GM12878 (cell line): Measurements from ENCODE around the gene SPAG17. TPM values are rescaled to one million over a fixed set of nuclear protein-coding genes. Genes with fewer than 3 reads are reported as not detected.
A peak's percentile ranks its signal among the peaks of the same experiment; 100 is the strongest.

Experiments
- ATAC-seq: fragments of 200-7000 bp; cut with Tn5 transposase; 3 replicates; pipeline ENCODE4 v1.9.1; 2020; ENCODE audit warnings: mild to moderate bottlenecking, moderate library complexity
- BruUV-seq: library from RNA; stranded (reverse); fragments of 400-500 nt; replicated peaks from 2 replicates; lab custom pipeline; 2021; lab: Mats Ljungman, UMichigan
- CTCF ChIA-PET: fragments of 300-600 bp; sonication (Branson Sonifier 250); formaldehyde crosslinking; extraction: SDS; loops from one replicate; lab custom pipeline; 2021; ENCODE audit warnings: inconsistent platforms; lab: Yijun Ruan, JAX
- POLR2A ChIA-PET: fragments of 350-600 bp; formaldehyde crosslinking; extraction: SDS; loops from one replicate; lab custom pipeline; 2021; ENCODE audit warnings: inconsistent platforms; lab: Charles Lee
- RAD21 ChIA-PET: fragments of 300-600 bp; sonication (Branson Sonifier 250); formaldehyde crosslinking; loops from one replicate; lab custom pipeline; 2023; ENCODE audit warnings: antibody characterized with exemption; ENCODE audit not compliant: unreplicated experiment; lab: Charles Lee
- SMC1A ChIA-PET: fragments of 300-600 bp; sonication (Branson Sonifier 250); formaldehyde crosslinking; loops from one replicate; lab custom pipeline; 2023; ENCODE audit not compliant: unreplicated experiment, uncharacterized antibody; lab: Charles Lee
- DNase-seq: peaks from one replicate; pipeline ENCODE4 v3.0.0-alpha.2; 2011; ENCODE audit warnings: low read depth, low spot score
- FAIRE-seq: peaks from 3 replicates; lab custom pipeline; 2011; peaks lifted over from hg19 to GRCh38; lab: Jason Lieb, UNC
- H2AFZ ChIP-seq: 2 replicates; pipeline ENCODE4 v1.6.0; 2011; ENCODE audit warnings: low read depth, low read length, control low read depth; ENCODE audit not compliant: control insufficient read depth
- H3K27ac ChIP-seq: 2 replicates; pipeline ENCODE4 v1.5.1; 2011; ENCODE audit warnings: control low read depth; ENCODE audit not compliant: control insufficient read depth, insufficient read depth
- H3K27me3 ChIP-seq, 2 experiments: replicated peaks in 1 of 2; 2 replicates each; pipeline versions ENCODE4 v1.6.0 to v1.6.1; 2011; ENCODE audit warnings: low read length in 1 of 2; ENCODE audit not compliant: control insufficient read depth in 2 of 2, insufficient read depth in 2 of 2
- H3K36me3 ChIP-seq, 2 experiments: 2 replicates each; pipeline ENCODE4 v1.5.1; 2011; ENCODE audit warnings: low read length in 1 of 2; ENCODE audit not compliant: control insufficient read depth in 2 of 2, insufficient read depth in 2 of 2
- H3K4me1 ChIP-seq: 2 replicates; pipeline ENCODE4 v1.6.1; 2011; ENCODE audit warnings: mild to moderate bottlenecking, low read length, moderate library complexity, mixed read lengths; ENCODE audit not compliant: control insufficient read depth, insufficient read depth
- H3K4me2 ChIP-seq: 2 replicates; pipeline ENCODE4 v1.6.0; 2011; ENCODE audit warnings: control low read depth; ENCODE audit not compliant: control insufficient read depth, insufficient read depth
- H3K4me3 ChIP-seq: fragments of 200-600 bp; sonication (generic); 2 replicates; pipeline ENCODE4 v1.5.1; 2016
- H3K79me2 ChIP-seq: 2 replicates; pipeline ENCODE4 v1.6.0; 2011; ENCODE audit warnings: low read length; ENCODE audit not compliant: control insufficient read depth, insufficient read depth
- H3K9ac ChIP-seq: 2 replicates; pipeline ENCODE4 v1.8.0; 2011; ENCODE audit warnings: low read length, control low read depth, mixed read lengths; ENCODE audit not compliant: control insufficient read depth, insufficient read depth
- H3K9me3 ChIP-seq: replicated peaks from 3 replicates; pipeline ENCODE4 v1.5.1; 2011; ENCODE audit warnings: mild to moderate bottlenecking, low read length; ENCODE audit not compliant: control insufficient read depth, insufficient read depth
- H4K20me1 ChIP-seq: 2 replicates; pipeline ENCODE4 v1.6.0; 2011; ENCODE audit not compliant: control insufficient read depth, insufficient read depth
- NFXL1 ChIP-seq: fragments of 450-650 bp; IDR thresholded peaks from 2 replicates; pipeline ENCODE4 v1.6.1; 2017; ENCODE audit warnings: antibody characterized with exemption, mild to moderate bottlenecking, borderline replicate concordance
- SPI1 ChIP-seq: IDR thresholded peaks from 2 replicates; pipeline ENCODE4 v1.6.1; 2011; ENCODE audit warnings: low read depth, mild to moderate bottlenecking, low read length, moderate library complexity, borderline replicate concordance; ENCODE audit not compliant: insufficient read depth
- SRF ChIP-seq, 2 experiments: IDR thresholded peaks; 2 replicates each; pipeline ENCODE4 v1.6.1; 2011; ENCODE audit warnings: low read depth in 2 of 2, low read length in 2 of 2, mild to moderate bottlenecking in 1 of 2, moderate library complexity in 1 of 2
- WGBS: methylation state at CpG from one replicate; pipeline ENCODE4 v1.1.6; 2016; ENCODE audit warnings: low lambda C conversion rate; ENCODE audit not compliant: insufficient replicate concordance, insufficient coverage; ENCODE audit errors: missing lambda C conversion rate; 5-methylcytosine and 5-hydroxymethylcytosine counted together
- in situ Hi-C: fragments of 300-500 bp; cut with MboI; formaldehyde crosslinking; loops from 9 replicates; pipeline ENCODE4 v1.14.3; 2018; ENCODE audit warnings: mixed read lengths
- intact Hi-C: fragments of 100-400 bp; cut with micrococcal nuclease; formaldehyde crosslinking; loops from one replicate; pipeline ENCODE4 v1.14.2; 2022; ENCODE audit not compliant: unreplicated experiment
- polyA plus RNA-seq, 11 experiments: library from polyadenylated mRNA; depleted of rRNA in 4 of 11; unstranded in 6 of 11; stranded (reverse) in 5 of 11; fragments of >200 nt; fragmentation: Nextera tagmentation in 4 of 11; fragmentation: Illumina TruSeq in 1 of 11; extraction: Ambion mirVana in 4 of 11; extraction: Trizol in 1 of 11; gene quantifications; 1 replicate in 1 of 11; 2 replicates in 10 of 11; pipeline versions ENCODE4 v1.2.1 to v1.2.3, GENCODE V29; 2011 to 2016; ENCODE audit warnings: inconsistent platforms in 2 of 11, missing spikeins in 2 of 11, low read depth in 1 of 11
- total RNA-seq, 4 experiments: library from RNA; depleted of rRNA in 3 of 4; stranded (reverse); fragments of >200 nt in 3 of 4; fragmentation: Illumina TruSeq in 1 of 4; extraction: Trizol in 1 of 4; gene quantifications; 2 replicates each; pipeline versions ENCODE4 v1.2.1 to v1.2.3, GENCODE V29; 2013 to 2021

The SPAG17 gene
- total and polyA plus RNA-seq, 10 of the 15 experiments (the other 5 are each of a cell fraction or from before 2014, with no cell fraction given) = 0.02 to 0.16 (median 0.03) TPM; not detected in 7

GRCh38 chr1:118047006-118047649 lies 137.9 kb downstream of the SPAG17 start:
- H3K9ac ChIP-seq = no peak overlapping the region
- ChIA-PET POLR2A (no interaction called here), SMC1A (no interaction called here), CTCF (no interaction called here), RAD21 (no interaction called here)
- H4K20me1 ChIP-seq = no peaks in the 10 kb centered on the region
- TF ChIP-seq SRF (IDR thresholded peaks at IDR 0.05; ENCODE audit: low read depth in 2 of 2, low read length in 2 of 2) (no peak), SPI1 (peak; percentile 35; the same call in 1 of the 2 replicates)
- WGBS = 28% methylated on average over 3 of the region's 3 CpGs
- H3K79me2 ChIP-seq = no peaks in the 10 kb centered on the region
- no peak overlapping the region for H3K4me3 ChIP-seq
- no peak for DNase-seq
- no peaks in the 10 kb centered on the region for H3K9me3 ChIP-seq
- intact Hi-C loops = no loop called here
- no TSS peak for BruUV-seq
- no peaks in the 10 kb centered on the region for H3K27me3 ChIP-seq
- no peak overlapping the region for H2AFZ ChIP-seq
- no peak for ATAC-seq
- no peaks in the 10 kb centered on the region for H3K36me3 ChIP-seq
- H3K4me1 ChIP-seq = no peaks in the 10 kb centered on the region
- in situ Hi-C loops = no loop called here
- H3K27ac ChIP-seq = no peak overlapping the region
- H3K4me2 ChIP-seq = no peak overlapping the region
- no peak for FAIRE-seq

GRCh38 chr1:118043624-118044023 lies 141.4 kb downstream of the SPAG17 start:
- DNase-seq = no peak
- Histone ChIP-seq H4K20me1 (no peaks in the 10 kb centered on the region), H3K9me3 (no peaks in the 10 kb centered on the region), H3K4me2 (no peak overlapping the region), H3K27ac (no peak overlapping the region), H3K9ac (no peak overlapping the region), H3K4me1 (no peaks in the 10 kb centered on the region), H3K27me3 (no peaks in the 10 kb centered on the region), H3K36me3 (no peaks in the 10 kb centered on the region), H3K4me3 (no peak overlapping the region), H2AFZ (no peak overlapping the region), H3K79me2 (no peaks in the 10 kb centered on the region)
- in situ Hi-C loops = no loop called here
- 4% methylated on average over 1 of the region's 1 CpG for WGBS
- SMC1A ChIA-PET = interaction anchor here (0.6 kb wide), 1 partner anchor 12 kb away, joined by 3 read pairs; no protein-coding TSS in a partner anchor
- no TSS peak for BruUV-seq
- intact Hi-C loops = no loop called here
- POLR2A ChIA-PET = no interaction called here
- TF ChIP-seq NFXL1 = no peak
- CTCF ChIA-PET = no interaction called here
- no peak for FAIRE-seq
- ATAC-seq = no peak
- RAD21 ChIA-PET = no interaction called here
